ENCODE results near the gene SF3A1.

The SF3A1 gene

GRCh38 chr22:30321461-30321860, 35.2 kb downstream of the SF3A1 start:
- no peak for DNase-seq

GRCh38 chr22:30320021-30320556, 36.6 kb downstream of the SF3A1 start:
- no peak for DNase-seq

DNA sequence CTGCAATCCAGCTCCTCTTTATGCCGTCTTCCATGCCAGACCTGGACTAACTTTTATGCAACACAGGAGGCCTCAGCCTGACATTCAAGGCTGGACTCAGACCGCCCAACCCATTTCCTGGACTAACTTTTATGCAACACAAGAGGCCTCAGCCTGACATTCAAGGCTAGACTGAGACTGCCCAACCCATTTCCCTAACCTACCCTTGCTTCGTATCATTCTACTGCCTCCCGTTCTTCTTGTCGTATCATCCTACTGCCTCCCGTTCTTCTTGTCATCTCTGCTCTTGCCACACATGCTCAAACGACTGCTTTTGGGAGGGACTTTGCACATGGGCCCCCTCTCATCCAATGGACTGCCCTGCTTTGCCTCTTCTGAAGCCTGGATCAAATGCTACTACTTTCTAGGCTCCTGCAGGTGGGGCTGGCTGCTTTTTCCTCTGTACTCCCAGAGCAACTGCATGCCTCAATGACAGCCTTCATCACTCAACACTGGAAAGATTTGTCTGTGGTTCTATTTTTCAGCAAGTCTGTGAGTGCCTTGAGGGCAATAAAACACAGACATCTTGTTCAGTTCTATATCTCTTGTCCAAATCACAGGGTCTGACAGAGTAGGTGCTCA, 37.8 kb downstream of the SF3A1 start:
- DNase-seq = no peak

- DNase-seq = no peak
Observed at GRCh38 chr22:30317778-30318177, 38.9 kb downstream of the SF3A1 start.

DNA sequence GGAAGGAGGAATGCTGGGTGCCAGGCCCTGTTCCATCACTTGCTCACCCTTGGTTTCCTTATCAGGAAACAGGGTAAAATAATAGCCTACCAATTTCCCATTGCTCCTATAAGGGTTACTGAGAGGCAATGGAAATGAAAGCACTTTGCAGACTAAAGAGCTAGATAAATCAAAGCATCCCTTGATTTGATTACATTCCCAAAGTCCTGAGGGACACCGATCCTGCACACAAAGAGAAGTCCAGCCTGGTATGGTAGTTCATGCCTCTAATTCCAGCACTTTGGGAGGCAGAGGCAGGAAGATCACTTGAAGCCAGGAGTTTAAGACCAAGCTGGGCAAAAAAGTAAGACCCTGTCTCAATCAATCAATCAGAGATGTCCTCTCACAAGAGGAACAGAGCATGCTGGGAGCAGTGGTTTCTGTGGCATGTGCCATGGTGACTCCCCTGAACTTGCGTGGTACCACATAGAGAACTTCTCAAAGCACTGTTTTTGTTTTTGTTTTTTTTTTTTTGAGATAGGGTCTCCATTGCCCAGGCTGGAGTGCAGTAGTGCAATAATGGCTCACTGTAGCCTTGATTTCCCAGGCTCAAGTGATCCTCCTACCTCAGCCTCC, 40.6 kb downstream of the SF3A1 start:
- DNase-seq = no peak

- no peak for DNase-seq
Observed at GRCh38 chr22:30314915-30315314, 41.8 kb downstream of the SF3A1 start.

- no peak for DNase-seq
Observed at GRCh38 chr22:30313527-30314363, 42.9 kb downstream of the SF3A1 start.

DNA sequence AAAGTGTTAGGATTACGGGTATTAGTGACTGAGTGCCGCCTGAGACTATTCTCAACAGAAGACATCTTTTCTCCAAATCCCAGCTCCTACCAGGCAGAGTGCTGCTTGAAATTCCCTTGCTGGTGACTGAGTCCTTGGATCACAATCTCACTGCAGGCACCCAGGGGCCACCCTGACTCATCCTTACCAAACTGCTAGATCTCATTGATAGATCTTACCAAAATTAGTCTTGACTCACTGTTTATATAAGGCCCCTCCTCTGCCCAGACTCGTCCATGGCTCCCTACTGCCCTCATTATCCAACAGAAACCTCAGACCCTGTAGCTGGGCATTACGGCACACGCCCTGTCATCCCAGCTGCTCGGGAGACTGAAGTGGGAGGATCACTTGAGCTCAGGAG, 44.6 kb downstream of the SF3A1 start:
- DNase-seq = no peak

GRCh38 chr22:30310881-30311771, 45.6 kb downstream of the SF3A1 start:
- DNase-seq = no peak

DNA sequence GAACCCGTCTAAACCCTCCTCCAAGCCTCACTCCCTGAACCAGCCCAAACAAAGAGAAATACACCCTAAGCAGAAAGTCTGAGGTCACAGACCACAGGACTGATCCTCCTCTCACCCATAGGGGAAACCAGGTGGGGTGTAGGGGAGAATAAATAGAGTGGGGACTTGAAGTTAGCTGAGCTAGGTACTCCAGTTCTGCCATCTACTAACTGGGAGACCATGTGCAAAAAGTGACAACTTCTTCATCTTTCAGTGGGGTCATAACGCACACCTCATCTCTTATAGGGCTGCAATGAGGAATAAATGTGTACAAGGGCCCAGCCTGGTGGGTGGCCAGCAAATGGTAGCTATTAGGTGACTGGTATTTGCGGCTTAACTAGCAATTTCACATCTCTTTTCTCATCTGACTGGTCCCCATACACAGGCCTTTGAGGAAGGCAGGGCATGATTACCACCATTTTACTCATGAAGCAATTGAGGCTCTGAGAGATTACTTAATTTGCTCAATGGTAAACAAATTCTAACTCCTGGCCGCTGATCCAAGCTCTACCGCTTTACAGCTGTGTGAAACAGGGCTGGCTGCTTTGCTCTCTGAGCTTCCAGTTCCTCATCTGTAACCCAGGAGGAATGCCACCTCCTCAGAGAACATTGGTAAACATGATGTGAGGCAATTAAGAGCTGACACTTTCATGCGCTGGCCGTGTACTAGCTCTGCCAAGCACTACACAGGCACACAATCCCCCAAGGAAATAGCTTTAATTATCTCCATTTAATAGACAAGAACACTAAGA, 46.5 kb downstream of the SF3A1 start:
- DNase-seq = no peak

GRCh38 chr22:30308518-30309230, 48.0 kb downstream of the SF3A1 start:
- no peak for DNase-seq

- DNase-seq = no peak
Observed at GRCh38 chr22:30308093-30308492, 48.6 kb downstream of the SF3A1 start.

- DNase-seq = no peak
Observed at GRCh38 chr22:30307041-30307574, 49.6 kb downstream of the SF3A1 start.

DNA sequence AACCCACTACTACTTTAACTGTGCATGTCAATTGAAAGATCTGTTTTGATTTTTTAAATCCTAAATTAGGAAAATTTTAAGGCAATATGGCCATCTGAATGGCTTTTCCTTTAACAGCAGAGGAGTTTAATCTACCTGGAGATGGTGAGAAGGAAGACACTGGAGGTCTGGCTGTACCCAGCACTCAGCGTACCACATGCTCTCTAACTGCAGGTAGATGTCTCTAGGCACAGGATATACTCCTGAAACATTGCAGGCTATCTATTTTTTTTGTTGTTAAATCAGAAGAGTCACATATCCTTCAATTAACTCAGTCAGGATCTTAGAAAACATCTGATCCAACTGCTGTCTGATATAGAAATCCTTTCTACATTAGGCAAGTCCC, 50.1 kb downstream of the SF3A1 start:
- no peak for DNase-seq

DNA sequence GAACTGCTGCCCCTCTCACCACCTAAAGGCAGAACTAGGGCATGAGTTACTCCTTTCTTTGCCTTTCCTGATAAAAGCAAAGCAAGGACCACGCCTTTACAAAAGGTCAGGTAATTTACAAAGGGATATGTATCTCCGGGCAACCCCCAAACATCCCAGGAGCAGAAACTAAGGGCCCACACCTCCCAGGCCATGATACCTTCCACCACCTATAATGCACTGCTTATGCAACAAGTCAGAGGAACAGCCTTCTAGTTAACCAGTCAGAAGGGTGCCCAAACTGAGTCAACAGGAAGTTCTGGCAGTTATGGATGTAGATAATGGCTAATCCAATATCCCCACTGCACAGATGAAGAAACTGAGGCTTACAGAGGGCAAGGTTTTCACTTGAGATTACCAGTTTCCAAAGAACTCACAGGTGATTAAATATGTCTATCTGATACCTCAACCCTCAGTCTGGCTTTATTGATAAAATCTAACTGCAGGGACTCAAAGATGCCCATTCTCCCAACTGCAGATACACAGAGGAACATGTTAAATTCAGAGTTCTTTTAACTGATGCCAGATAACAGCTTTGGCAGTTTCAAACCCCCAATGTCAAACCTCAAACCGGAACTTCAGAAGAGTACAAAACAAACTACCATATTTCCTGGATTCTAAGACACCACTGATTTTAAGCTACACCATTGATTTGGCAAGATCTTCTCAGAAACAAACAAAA, 50.6 kb downstream of the SF3A1 start:
- DNase-seq = no peak

DNA sequence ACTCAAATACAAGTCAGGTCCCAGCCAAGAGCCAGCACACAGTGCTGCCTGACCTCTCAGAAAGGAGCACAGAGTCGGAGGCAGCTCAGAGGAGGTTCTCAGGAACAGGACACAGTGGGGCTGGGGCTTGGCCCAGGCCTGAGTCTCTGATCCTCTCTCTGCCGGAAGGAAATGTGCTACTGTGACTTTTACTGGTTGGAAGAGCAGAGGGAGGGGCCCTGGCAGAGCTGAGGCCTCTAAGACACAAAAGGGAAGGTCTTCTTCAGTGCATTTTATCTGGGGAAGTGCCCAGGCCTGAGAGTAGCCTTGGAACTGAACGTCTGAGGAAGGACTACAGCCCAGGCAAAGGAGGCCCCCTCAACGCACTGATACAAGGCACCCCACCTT, 51.2 kb downstream of the SF3A1 start:
- DNase-seq = no peak

- DNase-seq = no peak
Observed at GRCh38 chr22:30304495-30305244, 52.0 kb downstream of the SF3A1 start.

- no peak for DNase-seq
Observed at GRCh38 chr22:30302810-30303138, 53.9 kb downstream of the SF3A1 start.

GRCh38 chr22:30301995-30302809, 54.5 kb downstream of the SF3A1 start:
- no peak for DNase-seq
